Osteocyte (in vitro differentiated cells): ENCODE data around the gene CNTN6. TPM values are rescaled to one million over a fixed set of nuclear protein-coding genes. Genes with fewer than 3 reads are reported as not detected.

Experiments
- DNase-seq: peaks from one replicate; pipeline ENCODE4 v3.0.0; 2021; ENCODE audit warnings: mixed read lengths; ENCODE audit not compliant: unreplicated experiment; ENCODE audit errors: extremely low spot score
- H3K27ac Mint-ChIP-seq: one replicate; pipeline ENCODE4 v1.8.0; 2021; ENCODE audit warnings: mild to moderate bottlenecking, mixed read lengths; ENCODE audit not compliant: unreplicated experiment
- H3K27me3 Mint-ChIP-seq: one replicate; pipeline ENCODE4 v1.8.0; 2021; ENCODE audit warnings: mixed read lengths; ENCODE audit not compliant: unreplicated experiment
- H3K36me3 Mint-ChIP-seq: one replicate; pipeline ENCODE4 v1.8.0; 2021; ENCODE audit warnings: mixed read lengths; ENCODE audit not compliant: unreplicated experiment
- H3K4me1 Mint-ChIP-seq: one replicate; pipeline ENCODE4 v1.8.0; 2021; ENCODE audit warnings: mixed read lengths; ENCODE audit not compliant: unreplicated experiment
- H3K4me3 Mint-ChIP-seq: one replicate; pipeline ENCODE4 v1.8.0; 2021; ENCODE audit warnings: mild to moderate bottlenecking, moderate library complexity, mixed read lengths; ENCODE audit not compliant: unreplicated experiment
- H3K9me3 Mint-ChIP-seq: one replicate; pipeline ENCODE4 v1.8.0; 2021; ENCODE audit warnings: mixed read lengths; ENCODE audit not compliant: unreplicated experiment
- total RNA-seq: library from RNA; stranded (reverse); gene quantifications from 2 replicates; pipeline ENCODE4 v1.2.1, GENCODE V29; 2021
- TF ChIP-seq, protein P1 (sequence below): fragments of 200-600 bp; sonication (generic); IDR thresholded peaks from 2 replicates; pipeline ENCODE4 v1.5.0; 2021; ENCODE audit warnings: antibody characterized with exemption, mild to moderate bottlenecking, moderate library complexity

The CNTN6 gene
- total RNA-seq, 1 donor from 2014 or later: 27.5 TPM

DNA sequence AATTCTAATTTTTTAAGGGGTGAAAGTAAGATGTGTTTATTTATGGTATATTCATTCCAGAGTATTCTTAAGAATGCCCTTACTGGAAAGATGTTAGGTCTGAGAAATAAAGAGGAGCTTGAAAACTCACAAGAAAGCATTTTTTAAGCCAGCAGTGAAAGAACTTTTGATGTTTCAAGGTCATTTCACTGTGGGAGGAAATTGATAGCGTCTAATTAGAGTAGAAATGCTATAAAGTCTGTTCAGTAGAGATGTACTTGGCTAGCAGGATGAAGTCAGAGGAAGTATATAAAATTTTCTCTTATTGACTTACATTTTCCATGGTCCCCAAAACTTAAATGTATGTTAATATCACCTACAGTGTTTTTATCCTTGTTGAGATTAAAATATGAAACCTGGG, 354.6 kb downstream of the CNTN6 start:
- Mint-ChIP-seq H3K4me1 (peaks cover 15% of the 10 kb centered on the region), H3K27me3 (no peaks in the 10 kb centered on the region), H3K9me3 (no peaks in the 10 kb centered on the region), H3K27ac (no peak overlapping the region), H3K36me3 (no peaks in the 10 kb centered on the region), H3K4me3 (no peak overlapping the region)
- TF ChIP-seq, protein P1, sequence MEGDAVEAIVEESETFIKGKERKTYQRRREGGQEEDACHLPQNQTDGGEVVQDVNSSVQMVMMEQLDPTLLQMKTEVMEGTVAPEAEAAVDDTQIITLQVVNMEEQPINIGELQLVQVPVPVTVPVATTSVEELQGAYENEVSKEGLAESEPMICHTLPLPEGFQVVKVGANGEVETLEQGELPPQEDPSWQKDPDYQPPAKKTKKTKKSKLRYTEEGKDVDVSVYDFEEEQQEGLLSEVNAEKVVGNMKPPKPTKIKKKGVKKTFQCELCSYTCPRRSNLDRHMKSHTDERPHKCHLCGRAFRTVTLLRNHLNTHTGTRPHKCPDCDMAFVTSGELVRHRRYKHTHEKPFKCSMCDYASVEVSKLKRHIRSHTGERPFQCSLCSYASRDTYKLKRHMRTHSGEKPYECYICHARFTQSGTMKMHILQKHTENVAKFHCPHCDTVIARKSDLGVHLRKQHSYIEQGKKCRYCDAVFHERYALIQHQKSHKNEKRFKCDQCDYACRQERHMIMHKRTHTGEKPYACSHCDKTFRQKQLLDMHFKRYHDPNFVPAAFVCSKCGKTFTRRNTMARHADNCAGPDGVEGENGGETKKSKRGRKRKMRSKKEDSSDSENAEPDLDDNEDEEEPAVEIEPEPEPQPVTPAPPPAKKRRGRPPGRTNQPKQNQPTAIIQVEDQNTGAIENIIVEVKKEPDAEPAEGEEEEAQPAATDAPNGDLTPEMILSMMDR: no peak
- no peak for DNase-seq

DNA sequence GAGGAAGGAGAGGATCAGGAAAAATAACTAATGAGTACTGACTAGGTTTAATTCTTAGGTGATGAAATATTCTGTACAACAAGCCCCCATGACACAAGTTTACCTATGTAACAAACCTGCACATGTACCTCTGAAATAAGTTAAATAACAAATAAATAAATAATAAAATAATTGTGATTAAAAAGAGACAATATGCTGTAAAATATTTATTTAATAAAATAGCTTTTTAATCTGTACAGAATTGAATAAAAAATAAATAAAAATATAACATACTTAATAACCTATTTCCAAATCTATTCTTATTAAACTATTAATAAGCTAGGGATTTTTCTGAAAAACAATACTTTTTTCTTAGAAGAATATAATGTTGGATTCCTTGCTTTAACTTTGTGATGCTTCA, 355.6 kb downstream of the CNTN6 start:
- Mint-ChIP-seq H3K27ac (no peak overlapping the region), H3K27me3 (no peaks in the 10 kb centered on the region), H3K4me3 (no peak overlapping the region), H3K36me3 (no peaks in the 10 kb centered on the region), H3K9me3 (no peaks in the 10 kb centered on the region), H3K4me1 (peaks cover 15% of the 10 kb centered on the region)
- TF ChIP-seq, protein P1: no peak
- no peak for DNase-seq
